Neural cell (in vitro differentiated cells): ENCODE measurements around the gene FAM72A. TPM values are rescaled to one million over a fixed set of nuclear protein-coding genes. Genes with fewer than 3 reads are reported as not detected.

Experiments
- H2AFZ ChIP-seq: fragments of 200-600, 300-800 bp; sonication (generic), shearing (Covaris generic); 2 replicates; pipeline ENCODE4 v1.6.0; 2014; ENCODE audit warnings: low read depth, mild to moderate bottlenecking, antibody characterized with exemption, low read length, moderate library complexity
- H3F3A ChIP-seq: fragments of 200-600 bp; shearing (Covaris generic); 2 replicates; pipeline ENCODE4 v1.6.1; 2016; ENCODE audit warnings: mild to moderate bottlenecking, moderate library complexity, mixed read lengths, antibody characterized with exemption, low read length; ENCODE audit not compliant: insufficient read depth, poor library complexity, severe bottlenecking
- H3K27ac ChIP-seq: fragments of 200-600, 300-800 bp; sonication (generic), shearing (Covaris generic); 2 replicates; pipeline ENCODE4 v1.5.1; 2014; ENCODE audit warnings: mild to moderate bottlenecking, low read length, moderate library complexity
- H3K27me3 ChIP-seq: fragments of 300-800, 200-600 bp; sonication (generic), shearing (Covaris generic); 2 replicates; pipeline ENCODE4 v1.6.0; 2014; ENCODE audit warnings: mild to moderate bottlenecking, low read depth, low read length, moderate library complexity; ENCODE audit not compliant: insufficient read depth
- H3K36me3 ChIP-seq: fragments of 300-800, 200-600 bp; sonication (generic), shearing (Covaris generic); 2 replicates; pipeline ENCODE4 v1.5.1; 2014; ENCODE audit warnings: mild to moderate bottlenecking, antibody characterized with exemption, low read length, moderate library complexity; ENCODE audit not compliant: insufficient read depth
- H3K4me2 ChIP-seq: fragments of 300-800, 200-600 bp; sonication (generic), shearing (Covaris generic); 2 replicates; pipeline ENCODE4 v1.6.0; 2014; ENCODE audit warnings: mild to moderate bottlenecking, low read length
- H3K4me3 ChIP-seq: fragments of 300-800, 200-600 bp; sonication (generic), shearing (Covaris generic); 2 replicates; pipeline ENCODE4 v1.5.1; 2014; ENCODE audit warnings: mild to moderate bottlenecking, low read length, moderate library complexity
- H3K79me2 ChIP-seq: fragments of 200-600 bp; shearing (Covaris generic); replicated peaks from 2 replicates; pipeline ENCODE4 v1.6.0; 2014; ENCODE audit warnings: mild to moderate bottlenecking, low read length, moderate library complexity; ENCODE audit not compliant: insufficient read depth
- H3K9ac ChIP-seq: fragments of 300-800, 200-600 bp; sonication (generic), shearing (Covaris generic); 2 replicates; pipeline ENCODE4 v1.6.1; 2016; ENCODE audit warnings: mild to moderate bottlenecking, low read length, mixed read lengths
- H3K9me2 ChIP-seq: fragments of 200-600 bp; shearing (Covaris generic); 2 replicates; pipeline ENCODE4 v1.6.1; 2016; ENCODE audit warnings: mild to moderate bottlenecking, low read length, mixed read lengths; ENCODE audit not compliant: insufficient read depth
- H3K9me3 ChIP-seq: fragments of 200-600, 300-800 bp; sonication (generic), shearing (Covaris generic); 2 replicates; pipeline ENCODE4 v1.6.1; 2016; ENCODE audit warnings: mild to moderate bottlenecking, mixed run types, low read length, moderate library complexity, mixed read lengths
- H4K20me1 ChIP-seq: fragments of 200-600 bp; shearing (Covaris generic); 2 replicates; pipeline ENCODE4 v1.6.1; 2016; ENCODE audit warnings: mild to moderate bottlenecking, mixed run types; ENCODE audit not compliant: insufficient read depth
- CTCF ChIP-seq: fragments of 450-650 bp; IDR thresholded peaks from 2 replicates; pipeline ENCODE4 v1.5.1; 2014; ENCODE audit warnings: antibody characterized with exemption, mild to moderate bottlenecking, moderate library complexity; ENCODE audit not compliant: poor library complexity, severe bottlenecking
- EP300 ChIP-seq: fragments of 450-650 bp; conservative IDR thresholded peaks from 2 replicates; pipeline ENCODE4 v1.6.1; 2014; ENCODE audit warnings: antibody characterized with exemption, mild to moderate bottlenecking, moderate library complexity; ENCODE audit not compliant: poor library complexity, severe bottlenecking
- EZH2 ChIP-seq: fragments of 200-600, 300-800 bp; shearing (Covaris generic), sonication (generic); IDR thresholded peaks from 2 replicates; pipeline ENCODE4 v1.6.1; 2014; ENCODE audit warnings: antibody characterized with exemption, low read length, borderline replicate concordance, mild to moderate bottlenecking; ENCODE audit not compliant: insufficient read depth, poor library complexity, severe bottlenecking
- MXI1 ChIP-seq: fragments of 450-650 bp; conservative IDR thresholded peaks from 2 replicates; pipeline ENCODE4 v1.6.1; 2014; ENCODE audit warnings: antibody characterized with exemption, mild to moderate bottlenecking; ENCODE audit not compliant: poor library complexity, severe bottlenecking
- POLR2AphosphoS5 ChIP-seq: IDR thresholded peaks from 2 replicates; pipeline ENCODE4 v1.6.1; 2012
- RAD21 ChIP-seq: fragments of 450-650 bp; conservative IDR thresholded peaks from 2 replicates; pipeline ENCODE4 v1.6.1; 2014; ENCODE audit warnings: antibody characterized with exemption, mild to moderate bottlenecking, moderate library complexity
- SMC3 ChIP-seq: fragments of 450-650 bp; conservative IDR thresholded peaks from 2 replicates; pipeline ENCODE4 v1.6.1; 2014; ENCODE audit warnings: antibody characterized with exemption, mild to moderate bottlenecking, moderate library complexity; ENCODE audit not compliant: poor library complexity
- TAF1 ChIP-seq: IDR thresholded peaks from 2 replicates; pipeline ENCODE4 v1.6.1; 2012; ENCODE audit warnings: low read depth
- polyA plus RNA-seq: library from polyadenylated mRNA; depleted of rRNA; stranded (reverse); fragments of >200 nt; gene quantifications from 2 replicates; pipeline ENCODE4 v1.2.3, GENCODE V29; 2014
- TF ChIP-seq, protein P1 (sequence below): IDR thresholded peaks from 2 replicates; pipeline ENCODE4 v1.6.1; 2012; ENCODE audit warnings: borderline replicate concordance

Gene FAM72A
- polyA plus RNA-seq, 1 donor from 2014 or later, result 2.2 TPM

DNA sequence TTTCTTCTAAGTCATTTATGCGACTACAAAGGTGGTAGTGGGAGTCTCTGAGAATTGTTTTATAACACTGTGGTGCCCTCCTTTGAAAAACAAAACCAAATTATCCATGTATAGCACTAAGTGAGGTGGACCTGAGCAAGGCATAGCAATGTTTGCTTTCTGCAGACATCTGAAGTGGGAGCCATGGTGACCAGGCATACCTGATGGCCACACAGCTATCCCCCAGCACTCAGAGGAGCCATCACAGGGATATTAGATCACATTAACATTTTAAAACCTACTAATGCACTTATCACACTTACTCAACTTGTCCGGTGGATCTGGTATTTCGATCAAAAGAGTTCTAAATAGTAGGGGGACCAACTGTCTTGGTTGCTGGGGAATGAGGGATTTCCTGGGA, 60.6 kb downstream of the FAM72A start:
- peaks cover 5% of the 10 kb centered on the region for H3K9me3 ChIP-seq
- H3K36me3 ChIP-seq, result no peaks in the 10 kb centered on the region
- H3K4me2 ChIP-seq, result no peak overlapping the region
- H3K27ac ChIP-seq, result no peak overlapping the region
- no peaks in the 10 kb centered on the region for H3K79me2 ChIP-seq
- H3K27me3 ChIP-seq, result no peaks in the 10 kb centered on the region
- no peaks in the 10 kb centered on the region for H3F3A ChIP-seq
- H3K4me3 ChIP-seq, result no peak overlapping the region
- H2AFZ ChIP-seq, result no peak overlapping the region
- H3K9me2 ChIP-seq, result no peaks in the 10 kb centered on the region
- H4K20me1 ChIP-seq, result no peaks in the 10 kb centered on the region
- TF ChIP-seq RAD21 (no peak), CTCF (no peak), TAF1 (no peak), EZH2 (no peak), SMC3 (no peak), MXI1 (no peak), POLR2AphosphoS5 (no peak), EP300 (no peak)
- TF ChIP-seq, protein P1, sequence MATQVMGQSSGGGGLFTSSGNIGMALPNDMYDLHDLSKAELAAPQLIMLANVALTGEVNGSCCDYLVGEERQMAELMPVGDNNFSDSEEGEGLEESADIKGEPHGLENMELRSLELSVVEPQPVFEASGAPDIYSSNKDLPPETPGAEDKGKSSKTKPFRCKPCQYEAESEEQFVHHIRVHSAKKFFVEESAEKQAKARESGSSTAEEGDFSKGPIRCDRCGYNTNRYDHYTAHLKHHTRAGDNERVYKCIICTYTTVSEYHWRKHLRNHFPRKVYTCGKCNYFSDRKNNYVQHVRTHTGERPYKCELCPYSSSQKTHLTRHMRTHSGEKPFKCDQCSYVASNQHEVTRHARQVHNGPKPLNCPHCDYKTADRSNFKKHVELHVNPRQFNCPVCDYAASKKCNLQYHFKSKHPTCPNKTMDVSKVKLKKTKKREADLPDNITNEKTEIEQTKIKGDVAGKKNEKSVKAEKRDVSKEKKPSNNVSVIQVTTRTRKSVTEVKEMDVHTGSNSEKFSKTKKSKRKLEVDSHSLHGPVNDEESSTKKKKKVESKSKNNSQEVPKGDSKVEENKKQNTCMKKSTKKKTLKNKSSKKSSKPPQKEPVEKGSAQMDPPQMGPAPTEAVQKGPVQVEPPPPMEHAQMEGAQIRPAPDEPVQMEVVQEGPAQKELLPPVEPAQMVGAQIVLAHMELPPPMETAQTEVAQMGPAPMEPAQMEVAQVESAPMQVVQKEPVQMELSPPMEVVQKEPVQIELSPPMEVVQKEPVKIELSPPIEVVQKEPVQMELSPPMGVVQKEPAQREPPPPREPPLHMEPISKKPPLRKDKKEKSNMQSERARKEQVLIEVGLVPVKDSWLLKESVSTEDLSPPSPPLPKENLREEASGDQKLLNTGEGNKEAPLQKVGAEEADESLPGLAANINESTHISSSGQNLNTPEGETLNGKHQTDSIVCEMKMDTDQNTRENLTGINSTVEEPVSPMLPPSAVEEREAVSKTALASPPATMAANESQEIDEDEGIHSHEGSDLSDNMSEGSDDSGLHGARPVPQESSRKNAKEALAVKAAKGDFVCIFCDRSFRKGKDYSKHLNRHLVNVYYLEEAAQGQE, result no peak
- H3K9ac ChIP-seq, result no peak overlapping the region

DNA sequence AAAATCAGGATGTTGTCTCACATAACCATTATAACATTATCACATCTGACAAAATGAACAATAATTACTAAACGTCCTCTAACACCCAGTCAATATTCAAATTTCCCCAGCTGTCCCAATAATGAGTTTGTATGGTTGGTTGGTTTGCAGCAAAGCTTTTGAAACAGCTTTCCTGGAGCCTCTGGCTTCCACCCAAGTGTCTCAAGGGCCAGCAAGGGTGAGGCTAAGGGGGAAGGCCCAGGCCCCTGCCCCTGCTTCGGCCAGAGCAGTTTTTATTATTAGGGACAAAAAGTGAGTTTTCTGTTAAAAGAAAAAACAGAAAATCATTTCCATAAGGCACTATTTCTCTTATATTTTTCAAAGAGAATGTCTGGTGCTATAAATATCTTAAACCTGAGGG, 66.4 kb downstream of the FAM72A start:
- H3K27ac ChIP-seq, result no peak overlapping the region
- no peaks in the 10 kb centered on the region for H3K27me3 ChIP-seq
- no peak overlapping the region for H3K4me2 ChIP-seq
- TF ChIP-seq CTCF, result no peak
- no peak for TF ChIP-seq POLR2AphosphoS5
- TF ChIP-seq SMC3, result no peak
- no peak for TF ChIP-seq EP300
- no peak for TF ChIP-seq RAD21
- no peak for TF ChIP-seq TAF1
- H3K79me2 ChIP-seq, result no peaks in the 10 kb centered on the region
- no peaks in the 10 kb centered on the region for H3K36me3 ChIP-seq
- no peaks in the 10 kb centered on the region for H3F3A ChIP-seq
- no peak overlapping the region for H3K9ac ChIP-seq
- H3K9me3 ChIP-seq, result peaks cover 5% of the 10 kb centered on the region
- no peaks in the 10 kb centered on the region for H3K9me2 ChIP-seq
- H4K20me1 ChIP-seq, result no peaks in the 10 kb centered on the region
- no peak overlapping the region for H2AFZ ChIP-seq
- H3K4me3 ChIP-seq, result no peak overlapping the region

Other genes with a start within 250 kb of the FAM72A start
- not detected in 2 replicates for gene RAB7B, start 199.4 kb downstream of the FAM72A start, polyA plus RNA-seq
- gene CTSE, start 178.9 kb downstream of the FAM72A start, polyA plus RNA-seq, result not detected in 2 replicates
- not detected in 2 replicates for gene RHEX, start 149.7 kb downstream of the FAM72A start, polyA plus RNA-seq
- gene AVPR1B, start 85.5 kb downstream of the FAM72A start, polyA plus RNA-seq, result not detected in 2 replicates
- 18.5 and 31.2 TPM in 2 replicates for gene SRGAP2, start 702 bp upstream of the FAM72A start, polyA plus RNA-seq